Adipose tissue (tissue), 3 donors: Measurements from ENCODE around the gene FAM181B. TPM values are rescaled to one million over a fixed set of nuclear protein-coding genes. Genes with fewer than 3 reads are reported as not detected.
"Not testable (repeated sequence)": the region's sequence is repeated elsewhere in the genome, so short reads cannot be mapped to it uniquely, and the experiment has no call there.

Experiments
- H3K27ac ChIP-seq: one replicate; pipeline ENCODE4 v1.5.1; 2013; ENCODE audit warnings: low read depth, low read length
- WGBS, 3 donors: extraction: QIAGEN DNeasy Blood & Tissue Kit; methylation state at CpG; one replicate each; pipeline ENCODE4 v1.1.7; 2013; 5-methylcytosine and 5-hydroxymethylcytosine counted together
- polyA plus RNA-seq, 3 donors: library from polyadenylated mRNA; stranded (reverse); fragments of 200-250 nt; gene quantifications; one replicate each; pipeline ENCODE4 v1.2.3, GENCODE V29; 2013
- donor health status: healthy with polysubstance abuse.
- donor health status: Bipolar disorder and iron deficiency.
- donor health status: healthy.

Gene FAM181B
- polyA plus RNA-seq, 3 donors, result 0.11 to 0.48 (median 0.16) TPM

DNA sequence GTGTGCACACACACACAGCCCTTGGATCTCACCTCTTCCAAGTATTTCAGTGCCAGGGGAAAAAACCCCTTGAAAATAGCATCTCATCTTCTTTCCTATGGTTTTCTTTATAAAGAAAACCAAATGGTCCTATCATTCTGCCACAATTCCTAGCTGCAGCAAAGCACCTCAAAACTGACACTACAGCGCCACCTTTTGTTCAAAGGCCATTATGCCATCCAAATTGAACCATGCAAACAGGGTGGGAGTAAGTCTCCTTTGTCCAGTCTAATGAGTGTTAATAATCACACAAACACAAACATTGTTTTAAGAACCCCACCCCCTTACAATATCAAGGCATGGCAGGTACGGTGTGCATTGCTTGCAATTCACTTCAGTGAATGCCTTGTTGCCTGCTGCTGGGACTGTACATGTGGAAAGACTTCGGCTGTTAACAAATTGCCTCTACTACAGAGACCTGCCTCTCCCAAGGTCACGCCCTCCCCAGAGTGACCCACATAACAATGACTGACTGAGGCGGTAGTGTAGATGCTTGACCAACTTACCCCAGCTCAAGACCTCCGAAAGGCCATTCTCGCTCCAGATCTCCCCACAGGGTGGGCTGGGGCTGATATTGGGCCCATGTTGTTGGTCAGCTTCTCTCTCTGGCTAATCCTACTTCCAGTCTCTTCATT is 31.7 kb downstream of the FAM181B start:
- no peak overlapping the region for H3K27ac ChIP-seq
- 47 to 56% (median 50%) methylated on average over 7 of the region's 7 CpGs for WGBS, 3 donors

GRCh38 chr11:82698576-82699352 is 34.9 kb downstream of the FAM181B start:
- WGBS, 3 donors, result 52 to 80% (median 72%) methylated on average over 6 of the region's 6 CpGs

GRCh38 chr11:82692981-82693380 is 40.7 kb downstream of the FAM181B start:
- H3K27ac ChIP-seq, result no peak overlapping the region

More at GRCh38 chr11:82698576-82699352, 34.9 kb downstream of the FAM181B start:
- H3K27ac ChIP-seq, result no peak overlapping the region

GRCh38 chr11:82689347-82689746 is 44.3 kb downstream of the FAM181B start:
- WGBS, 3 donors, result 91 to 97% (median 97%) methylated on average over 11 to 22 of the region's 23 CpGs

GRCh38 chr11:82686211-82686610 is 47.5 kb downstream of the FAM181B start:
- WGBS, 3 donors, result 49 to 64% (median 59%) methylated on average over 2 of the region's 2 CpGs
- no peak overlapping the region for H3K27ac ChIP-seq

More at GRCh38 chr11:82689347-82689746, 44.3 kb downstream of the FAM181B start:
- H3K27ac ChIP-seq, result not testable (repeated sequence)

DNA sequence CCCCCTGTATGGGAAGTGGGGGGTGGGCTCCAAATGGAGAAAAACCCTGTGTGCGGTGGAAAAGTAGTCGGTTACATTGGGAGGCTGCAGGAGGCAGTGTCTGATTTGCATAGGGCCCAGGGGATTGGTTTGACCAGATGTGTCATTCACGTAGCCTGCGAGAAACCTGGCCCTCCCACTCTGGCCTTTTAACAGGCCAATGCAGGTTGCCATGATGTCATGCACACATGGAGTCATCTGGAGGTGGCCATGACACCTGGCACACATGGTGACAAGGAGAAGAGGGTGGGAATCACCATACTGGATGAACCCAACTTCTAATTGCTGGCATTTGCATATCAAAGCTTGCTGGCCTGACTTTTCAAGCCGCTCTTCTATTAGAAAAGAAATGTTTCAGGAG is 50.6 kb downstream of the FAM181B start:
- WGBS, 3 donors, result 84 to 88% (median 86%) methylated on average over 5 of the region's 5 CpGs
- H3K27ac ChIP-seq, result no peak overlapping the region

GRCh38 chr11:82682003-82682751 is 51.5 kb downstream of the FAM181B start:
- WGBS, 3 donors, result 14 to 29% (median 22%) methylated on average over 6 of the region's 6 CpGs
- H3K27ac ChIP-seq, result no peak overlapping the region

DNA sequence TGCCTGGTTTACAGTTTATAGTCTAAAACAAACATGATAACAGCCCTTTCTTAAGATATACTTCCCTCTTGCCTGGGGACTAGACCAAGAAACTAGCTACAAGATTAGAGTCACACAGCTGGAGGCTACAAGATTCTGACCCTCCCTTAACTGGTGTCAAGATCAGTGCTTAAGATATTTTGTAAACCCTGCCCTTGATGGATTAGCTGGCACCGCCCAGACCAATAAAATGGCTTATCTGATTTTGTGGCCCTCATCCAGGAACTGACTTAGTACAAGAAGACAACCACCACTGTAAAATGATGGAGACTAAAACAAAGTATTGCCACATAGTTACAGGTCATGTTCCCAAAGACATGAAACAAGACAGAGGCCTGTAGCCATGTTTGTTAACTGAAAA is 53.4 kb downstream of the FAM181B start:
- WGBS, 3 donors, result 65 to 76% (median 68%) methylated on average over 1 of the region's 1 CpG
- no peak overlapping the region for H3K27ac ChIP-seq

Other genes starting within 250 kb of the FAM181B start
- 10 to 100 TPM; 18.0 to 54.3 (median 34.8) TPM for gene PRCP, start 166.6 kb upstream of the FAM181B start, polyA plus RNA-seq
- under 1 TPM; 0.34 to 0.39 (median 0.37) TPM for gene DDIAS, start 167.9 kb upstream of the FAM181B start, polyA plus RNA-seq